ENCODE results near the gene C2CD2.
"Not testable (repeated sequence)": the region's sequence is repeated elsewhere in the genome, so short reads cannot be mapped to it uniquely, and the experiment has no call there.

Gene C2CD2

GRCh38 chr21:41953831-41954653, at the start of gene C2CD2:
TSS of gene C2CD2 (minus strand) at chr21:41954018. CDS start at chr21:41953648, 370 bp downstream.
- DNase-seq (ENCODE audit: low read depth) = no peak

- no peak for DNase-seq (ENCODE audit: low read depth)
These were observed 49.2 kb upstream of the C2CD2 start for GRCh38 chr21:42003051-42003461.

GRCh38 chr21:42002421-42002958, 48.7 kb upstream of the C2CD2 start:
- no peak for DNase-seq (ENCODE audit: low read depth)

- DNase-seq (ENCODE audit: low read depth) = no peak
These were observed 48.0 kb upstream of the C2CD2 start for GRCh38 chr21:42001781-42002180.

- DNase-seq (ENCODE audit: low read depth) = no peak
These were observed 47.1 kb upstream of the C2CD2 start for GRCh38 chr21:42000908-42001307.

GRCh38 chr21:41997657-41998056, 43.8 kb upstream of the C2CD2 start:
- DNase-seq (ENCODE audit: low read depth) = no peak

GRCh38 chr21:41995577-41995976, 41.8 kb upstream of the C2CD2 start:
- DNase-seq (ENCODE audit: low read depth) = no peak

GRCh38 chr21:41994613-41995012, 40.8 kb upstream of the C2CD2 start:
- DNase-seq (ENCODE audit: low read depth) = not testable (repeated sequence)

GRCh38 chr21:41993744-41994143, 39.9 kb upstream of the C2CD2 start:
- peak; percentile 64 for DNase-seq (ENCODE audit: low read depth)

- no peak for DNase-seq (ENCODE audit: low read depth)
These were observed 38.8 kb upstream of the C2CD2 start for GRCh38 chr21:41992576-41992975.

GRCh38 chr21:41991659-41992058, 37.8 kb upstream of the C2CD2 start:
- no peak for DNase-seq (ENCODE audit: low read depth)

GRCh38 chr21:41989698-41990097, 35.9 kb upstream of the C2CD2 start:
- no peak for DNase-seq (ENCODE audit: low read depth)

- no peak for DNase-seq (ENCODE audit: low read depth)
These were observed 33.5 kb upstream of the C2CD2 start for GRCh38 chr21:41987310-41987709.

GRCh38 chr21:41985662-41986416, 32.0 kb upstream of the C2CD2 start:
- no peak for DNase-seq (ENCODE audit: low read depth)

GRCh38 chr21:41983229-41983628, 29.4 kb upstream of the C2CD2 start:
- no peak for DNase-seq (ENCODE audit: low read depth)

- no peak for DNase-seq (ENCODE audit: low read depth)
These were observed 26.7 kb upstream of the C2CD2 start for GRCh38 chr21:41980561-41980960.

GRCh38 chr21:41979751-41980369, 26.0 kb upstream of the C2CD2 start:
- DNase-seq (ENCODE audit: low read depth) = no peak

GRCh38 chr21:41979335-41979734, 25.5 kb upstream of the C2CD2 start:
- DNase-seq (ENCODE audit: low read depth) = no peak

- no peak for DNase-seq (ENCODE audit: low read depth)
These were observed 23.5 kb upstream of the C2CD2 start for GRCh38 chr21:41977034-41977950.

GRCh38 chr21:41976611-41977010, 22.8 kb upstream of the C2CD2 start:
- DNase-seq (ENCODE audit: low read depth) = no peak

Data from stromal cell of bone marrow (primary cell).